ENCODE results near the gene OPN5.

Gene OPN5

GRCh38 chr6:47789553-47789952 is 7.7 kb downstream of the OPN5 start:
- no peak for DNase-seq

- no peak for DNase-seq
These were observed 10.4 kb downstream of the OPN5 start for GRCh38 chr6:47792216-47792733.

DNA sequence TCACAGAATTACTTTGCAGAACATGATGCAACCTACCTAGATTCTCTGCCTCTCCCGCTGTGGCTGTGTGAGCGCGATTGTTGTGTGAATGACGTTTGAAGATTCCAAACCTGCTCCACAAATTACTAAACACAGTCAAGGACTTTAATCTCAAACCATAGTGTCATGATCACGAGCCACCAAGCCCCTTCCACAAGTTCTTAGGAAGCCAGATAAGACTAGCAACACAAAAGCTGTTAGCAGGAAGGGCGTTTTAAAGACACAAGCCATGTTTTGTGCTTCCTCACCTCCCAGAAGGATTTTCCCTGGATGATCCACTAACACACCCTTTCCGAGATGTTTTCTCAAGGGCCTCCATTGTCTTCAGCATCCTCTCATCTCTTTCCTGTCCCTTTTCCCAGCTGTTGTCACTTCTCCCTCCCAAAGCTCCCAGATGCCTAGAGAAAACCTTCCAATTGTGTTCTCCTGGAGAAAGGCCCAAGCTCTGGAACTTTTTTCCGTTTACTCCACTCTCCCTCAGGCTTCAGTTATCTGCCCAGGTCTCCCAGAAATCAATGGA is 12.8 kb downstream of the OPN5 start:
- no peak for DNase-seq

DNA sequence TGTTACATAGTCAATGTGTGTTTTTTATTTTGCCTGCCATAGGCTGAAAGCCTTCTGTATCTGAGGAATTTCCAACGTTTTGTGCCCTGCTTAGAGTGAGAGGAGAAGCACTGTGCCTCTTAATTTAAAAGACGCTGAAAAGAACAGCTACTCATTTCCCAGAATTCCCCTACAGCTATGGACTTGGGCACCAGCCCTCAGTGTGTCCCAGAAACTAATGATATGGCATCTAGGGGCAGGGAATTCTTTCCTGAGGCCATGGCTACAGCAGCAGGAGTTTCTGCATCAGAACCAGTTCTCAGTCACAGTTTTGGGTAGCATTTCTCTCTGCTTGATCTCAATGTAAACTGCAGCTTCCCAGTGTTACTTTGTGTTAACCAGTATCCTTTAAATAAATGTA is 20.2 kb downstream of the OPN5 start:
- no peak for DNase-seq

GRCh38 chr6:47804821-47805220 is 23.0 kb downstream of the OPN5 start:
- DNase-seq = no peak

- DNase-seq = no peak
These were observed 28.0 kb downstream of the OPN5 start for GRCh38 chr6:47809873-47810272.

DNA sequence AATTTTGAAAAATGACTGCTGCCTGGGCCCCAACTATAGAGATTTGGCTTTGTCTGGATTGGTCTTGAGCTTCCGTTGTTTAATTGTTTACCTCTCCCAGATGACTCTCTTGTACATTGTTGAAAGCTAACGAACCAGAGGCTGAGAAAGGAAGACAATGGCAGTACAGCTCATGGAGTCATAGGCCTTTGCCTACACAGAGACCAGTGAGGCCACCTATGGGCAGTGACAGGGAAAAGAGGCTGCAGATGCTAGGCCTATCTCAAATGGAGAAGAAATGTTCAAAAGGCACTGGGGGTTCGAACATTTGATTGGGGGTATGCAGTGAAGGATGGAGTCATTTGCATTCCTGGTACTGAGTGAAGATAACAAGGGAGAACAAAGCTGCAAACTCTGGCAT is 29.1 kb downstream of the OPN5 start:
- DNase-seq = no peak

DNA sequence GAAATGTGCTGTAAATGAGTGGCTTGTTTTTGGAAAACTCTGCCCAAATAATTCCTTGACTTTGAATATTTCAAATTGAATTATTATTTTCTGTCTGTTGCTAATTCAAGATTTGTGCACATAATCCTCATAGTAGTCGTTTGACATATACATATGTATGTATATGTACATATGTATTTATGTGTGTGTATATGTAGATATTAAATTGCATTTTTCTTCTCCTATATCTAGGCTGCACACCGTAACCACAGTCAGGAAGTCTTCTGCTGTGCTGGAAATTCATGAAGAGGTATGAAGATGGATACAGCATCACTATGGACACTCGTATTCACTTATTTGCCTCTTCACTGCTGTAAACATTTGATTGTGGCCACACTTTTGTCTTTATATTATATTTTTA is 29.6 kb downstream of the OPN5 start:
- no peak for DNase-seq

- DNase-seq = no peak
These were observed 35.9 kb downstream of the OPN5 start for GRCh38 chr6:47817749-47818148.

- no peak for DNase-seq
These were observed 37.6 kb downstream of the OPN5 start for GRCh38 chr6:47819461-47819860.

DNA sequence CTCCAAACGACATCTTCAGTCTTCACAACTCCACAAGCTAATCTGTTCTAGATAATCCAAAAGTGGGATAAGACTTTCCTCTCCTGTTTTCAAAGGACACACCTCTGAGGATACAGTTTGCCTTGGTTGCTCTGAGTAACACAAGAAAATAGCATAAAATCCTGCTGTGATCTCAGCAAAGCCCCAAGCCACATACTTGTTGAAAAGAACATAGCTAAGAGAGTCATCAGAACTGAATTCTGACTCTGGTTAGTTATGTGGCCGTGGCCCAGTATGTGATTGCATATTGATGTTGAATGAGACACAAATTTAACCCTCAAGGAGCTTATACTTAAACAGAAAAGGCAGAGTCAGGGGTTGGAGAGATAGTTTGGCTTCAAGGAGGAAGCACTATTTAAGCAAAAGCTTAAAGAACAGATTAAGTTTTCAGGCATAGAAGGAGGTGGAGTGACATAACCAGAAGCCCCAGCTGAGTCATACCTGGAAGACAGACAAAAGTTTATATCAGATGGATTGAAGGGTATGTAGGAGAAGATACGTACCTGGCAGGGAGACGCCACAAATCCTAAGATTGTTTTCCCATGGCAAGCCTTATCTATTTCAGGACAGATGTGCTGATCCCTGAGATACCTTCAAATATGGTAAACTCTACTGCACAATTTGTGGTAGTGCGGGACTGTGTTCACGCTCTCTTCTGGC is 41.2 kb downstream of the OPN5 start:
- DNase-seq = no peak

DNA sequence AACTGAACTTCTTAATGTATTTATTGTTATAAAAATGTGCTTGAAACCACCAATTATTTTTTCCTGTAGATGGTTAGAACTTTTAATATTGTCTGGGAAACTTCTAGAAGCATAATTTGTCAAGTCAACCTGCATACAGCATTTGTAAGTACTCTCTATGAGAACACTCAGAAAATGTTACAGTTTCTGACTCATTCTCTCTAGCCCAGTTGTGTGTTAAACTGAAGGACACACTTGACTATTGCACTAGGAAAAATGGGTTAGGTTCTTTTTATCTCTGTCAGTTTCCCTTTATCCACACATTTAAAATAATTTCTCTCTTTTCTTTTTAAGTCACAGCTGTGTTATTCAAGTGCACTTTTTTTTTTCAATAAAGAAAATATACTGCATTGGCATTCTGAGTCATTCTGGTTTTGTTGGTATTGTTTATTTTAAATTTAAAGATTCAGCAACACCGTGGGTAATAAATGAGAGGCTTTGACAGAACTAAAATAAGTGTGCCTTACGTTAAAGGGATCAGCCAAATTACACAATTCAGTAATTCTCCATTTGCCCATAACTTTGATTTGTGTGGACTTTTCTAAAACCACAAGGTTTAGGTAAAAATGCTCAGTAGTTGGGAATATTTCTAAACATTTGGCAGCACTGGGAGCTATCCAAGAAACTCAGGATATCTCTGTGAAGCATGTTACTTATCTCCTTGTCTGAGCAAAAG is 50.7 kb downstream of the OPN5 start:
- no peak for DNase-seq

DNA sequence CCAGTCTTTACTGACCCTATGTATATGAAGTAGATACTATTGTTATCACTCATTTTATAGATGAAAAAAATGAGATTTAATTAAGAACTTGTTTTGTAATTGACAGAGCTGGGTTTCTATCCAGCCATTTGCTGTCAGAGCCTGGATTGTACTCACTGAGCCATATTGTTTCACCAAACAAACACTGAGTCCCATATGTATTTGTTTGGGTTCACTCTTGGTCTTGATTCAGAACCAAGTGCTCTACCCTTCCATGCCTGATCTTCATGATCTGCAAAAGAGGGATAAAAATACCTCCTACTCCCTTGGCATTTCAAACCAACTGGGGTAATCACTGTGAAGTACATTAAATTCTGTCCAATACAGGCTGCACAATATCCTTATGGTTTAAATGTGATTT is 52.4 kb downstream of the OPN5 start:
- DNase-seq = no peak

DNA sequence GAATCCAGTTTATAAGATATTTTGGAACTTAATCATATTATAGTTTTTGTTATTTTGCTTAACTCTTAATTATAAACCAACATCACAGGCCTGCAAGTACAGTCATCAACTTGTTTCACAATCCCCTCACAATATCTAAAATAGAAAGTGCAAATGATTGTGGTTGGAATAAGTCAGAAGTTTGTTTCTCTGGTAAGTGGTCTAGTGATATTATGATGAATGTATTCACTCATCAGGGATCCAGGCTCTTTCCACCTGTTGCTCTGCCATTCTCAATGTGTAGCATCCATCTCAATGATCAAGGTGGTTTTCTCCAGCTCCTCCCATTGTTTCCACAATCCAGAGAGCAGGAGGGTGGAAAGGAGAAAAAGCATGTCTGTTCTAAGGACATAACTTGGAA is 54.2 kb downstream of the OPN5 start:
- DNase-seq = no peak

GRCh38 chr6:47836639-47837038 is 54.8 kb downstream of the OPN5 start:
- DNase-seq = no peak

DNA sequence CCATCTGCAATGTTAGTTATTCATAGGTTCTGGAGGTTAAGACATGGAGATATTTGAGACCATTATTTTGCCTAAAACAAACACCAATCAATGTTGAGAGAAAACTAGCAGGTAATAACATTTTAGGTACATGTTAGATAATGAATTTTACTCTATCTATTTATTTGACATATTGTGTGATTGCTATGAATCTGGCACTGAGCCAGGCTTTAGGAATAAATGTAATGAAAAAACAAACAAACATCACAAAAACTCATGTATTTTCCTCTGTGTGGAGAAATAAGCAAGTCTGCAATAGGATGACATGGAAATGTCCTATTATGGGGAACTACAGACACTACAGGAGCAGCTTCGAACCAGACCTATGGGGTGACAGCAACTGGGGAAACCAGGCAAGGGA is 57.8 kb downstream of the OPN5 start:
- DNase-seq = no peak

DNA sequence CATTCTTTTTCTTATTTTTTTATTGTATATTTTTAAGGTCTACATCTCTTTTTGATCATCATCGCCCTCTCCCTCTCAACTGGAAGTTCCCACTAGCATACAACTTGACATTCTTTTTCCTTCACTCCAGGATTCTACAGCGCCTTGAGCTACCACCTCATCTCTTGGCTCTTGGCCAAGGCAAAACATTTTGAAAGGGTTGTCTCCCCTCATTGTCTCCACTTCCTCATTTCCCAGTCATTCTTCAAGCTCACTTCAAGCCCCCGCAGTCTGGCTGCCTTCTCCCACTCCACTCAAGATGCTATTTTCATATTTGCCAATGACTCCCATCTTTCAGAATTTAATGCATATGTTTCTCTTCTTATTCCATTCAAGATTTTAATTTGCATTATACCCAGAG is 63.0 kb downstream of the OPN5 start:
- DNase-seq = no peak

- DNase-seq = no peak
These were observed 64.9 kb downstream of the OPN5 start for GRCh38 chr6:47846752-47847151.

DNA sequence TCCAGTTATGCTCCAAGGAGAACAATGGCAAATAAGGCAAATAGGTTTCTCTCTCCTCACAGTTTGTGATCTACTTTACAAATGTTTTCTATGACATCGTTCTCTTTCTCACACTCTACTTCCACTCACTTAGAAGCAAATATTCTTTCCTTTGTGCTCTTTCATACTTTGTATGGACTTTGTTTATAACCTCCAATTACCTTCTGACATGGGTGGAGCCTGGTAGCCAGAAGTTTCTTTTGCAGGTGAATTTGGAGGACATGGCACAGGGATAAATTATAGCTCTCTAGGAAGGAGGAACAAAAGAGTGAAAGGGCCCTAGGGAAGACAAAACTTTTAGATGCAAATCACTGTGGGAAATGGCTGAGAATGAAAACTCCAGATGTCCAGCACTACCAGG is 69.3 kb downstream of the OPN5 start:
- DNase-seq = no peak

GRCh38 chr6:47852727-47853126 is 70.9 kb downstream of the OPN5 start:
- no peak for DNase-seq

DNA sequence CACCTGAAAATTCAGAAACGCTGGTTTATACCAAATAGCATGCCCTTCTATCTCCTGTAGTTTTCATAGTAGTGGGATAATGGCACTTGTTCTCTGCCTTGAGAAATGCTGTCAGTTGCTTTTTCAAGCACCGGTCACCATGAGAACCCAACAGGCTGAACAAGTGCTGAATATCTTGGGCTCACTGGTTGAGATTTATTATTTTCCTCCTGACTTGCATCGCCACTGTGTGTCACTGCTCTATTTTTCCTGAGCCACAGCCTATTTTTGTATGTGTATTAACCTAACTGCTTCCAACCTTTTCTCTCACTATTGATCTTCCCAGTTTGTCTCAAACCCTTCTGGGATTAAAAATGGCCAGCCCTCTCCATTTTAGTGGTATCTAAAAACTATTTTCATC is 71.9 kb downstream of the OPN5 start:
- DNase-seq = no peak

DNA sequence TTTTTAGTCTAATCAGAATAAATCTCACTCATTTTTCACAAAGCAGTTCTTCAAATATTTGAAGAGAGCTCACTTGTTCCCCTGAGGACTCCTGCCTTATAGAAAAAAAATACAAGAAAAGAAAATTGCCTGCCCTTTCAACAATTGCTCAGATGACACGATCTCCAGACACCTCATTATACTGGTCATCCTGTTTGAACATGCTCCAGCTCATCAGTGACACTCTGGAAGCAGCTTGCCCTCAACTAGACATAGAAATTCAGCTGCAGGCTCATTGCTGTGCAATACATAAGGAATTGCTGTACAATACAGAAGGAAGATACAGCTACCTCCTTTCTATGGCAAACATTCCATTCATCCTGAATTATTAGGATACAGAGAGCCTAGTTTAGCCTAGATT is 73.1 kb downstream of the OPN5 start:
- DNase-seq = no peak

DNA sequence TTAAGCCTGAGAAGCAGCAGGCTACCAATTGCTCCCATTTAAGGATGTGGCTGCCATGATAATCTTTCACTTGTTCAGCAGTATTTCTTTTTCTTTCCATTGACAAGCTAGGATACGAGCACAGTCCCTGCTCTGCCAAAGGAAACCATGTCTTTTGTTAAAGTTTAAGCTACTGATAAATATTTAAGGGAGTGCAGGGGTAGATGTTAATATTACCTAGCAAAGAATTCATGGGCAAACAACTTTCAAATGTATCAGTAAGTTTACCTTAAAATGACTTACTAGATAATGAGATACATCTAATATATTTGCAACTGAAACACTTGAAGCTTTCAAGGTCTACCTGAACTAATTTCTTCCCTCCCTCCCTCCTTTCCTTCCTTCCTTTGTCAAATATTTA is 77.3 kb downstream of the OPN5 start:
- no peak for DNase-seq

GRCh38 chr6:47862731-47863130 is 80.9 kb downstream of the OPN5 start:
- DNase-seq = no peak
